Transverse colon (tissue), 4 donors: Measurements from ENCODE around the gene PTPRD. TPM values are rescaled to one million over a fixed set of nuclear protein-coding genes. Genes with fewer than 3 reads are reported as not detected.

Experiments
- DNase-seq: peaks from one replicate; pipeline ENCODE4 v3.0.0-alpha.2; 2019
- H3K27ac ChIP-seq, 4 donors: fragments of 200-600 bp; sonication (generic); 2 replicates each; pipeline ENCODE4 v1.5.1; 2016 to 2018; ENCODE audit warnings: inconsistent platforms in 4 of 4
- H3K27me3 ChIP-seq: fragments of 200-600 bp; sonication (generic); 2 replicates; pipeline ENCODE4 v1.5.1; 2017; ENCODE audit warnings: inconsistent platforms
- H3K36me3 ChIP-seq, 4 donors: fragments of 200-600 bp; sonication (generic); 2 replicates each; pipeline ENCODE4 v1.5.1; 2017 to 2019; ENCODE audit warnings: inconsistent platforms in 4 of 4
- H3K4me1 ChIP-seq, 4 donors: fragments of 200-600 bp; sonication (generic); 2 replicates each; pipeline ENCODE4 v1.5.1; 2017 to 2020; ENCODE audit warnings: inconsistent platforms in 4 of 4
- H3K4me3 ChIP-seq, 4 donors: fragments of 200-600 bp; sonication (generic); 1 replicate in 1 of 4; 2 replicates in 3 of 4; pipeline versions ENCODE4 v1.5.1 to v1.6.1; 2017 to 2019; ENCODE audit warnings: inconsistent platforms in 4 of 4
- H3K9me3 ChIP-seq, 2 donors: fragments of 200-600 bp; sonication (generic); 2 replicates each; pipeline ENCODE4 v1.5.1; 2017 to 2019; ENCODE audit warnings: inconsistent platforms in 2 of 2
- EP300 ChIP-seq: sonication (generic); formaldehyde crosslinking; IDR thresholded peaks from one replicate; pipeline ENCODE4 v1.6.1; 2017; ENCODE audit warnings: antibody characterized with exemption, low read depth
- POLR2A ChIP-seq: fragments of 450-650 bp; IDR thresholded peaks from one replicate; pipeline ENCODE4 v1.6.1; 2016; ENCODE audit warnings: antibody characterized with exemption, mild to moderate bottlenecking, moderate library complexity
- POLR2AphosphoS5 ChIP-seq, 3 donors: sonication (generic); formaldehyde crosslinking; IDR thresholded peaks; one replicate each; pipeline ENCODE4 v1.6.1; 2016; ENCODE audit warnings: antibody characterized with exemption in 3 of 3
- WGBS, 2 donors: methylation state at CpG; one replicate each; pipeline ENCODE4 v1.1.5; 2018; ENCODE audit warnings: low coverage in 1 of 2; 5-methylcytosine and 5-hydroxymethylcytosine counted together
- in situ Hi-C, 4 donors: fragments of 200-750 bp; cut with MboI; loops; one replicate each; pipeline versions ENCODE4 v1.15.0 to v1.15.1; 2017; ENCODE audit warnings: low sequenced_read_pairs in 3 of 4, low pct_ligation_motif_present in 1 of 4, low pct_unique_long_range_greater_than_20kb in 1 of 4
- intact Hi-C: fragments of 100-400 bp; cut with DNase I; formaldehyde crosslinking; loops from one replicate; pipeline ENCODE4 v1.15.1; 2023; ENCODE audit warnings: low total_unique reads
- total RNA-seq, 4 donors: library from RNA; depleted of rRNA; stranded (reverse); fragments of >200 nt; gene quantifications; one replicate each; pipeline ENCODE4 v1.1.0, GENCODE V29; 2016
- TF ChIP-seq, protein P1 (sequence below), 5 experiments: fragments of 200-600 bp in 3 of 5; fragments of 450-650 bp in 2 of 5; sonication (generic) in 3 of 5; IDR thresholded peaks; 1 replicate in 2 of 5; 2 replicates in 3 of 5; pipeline ENCODE4 v1.5.1; 2016 to 2017; ENCODE audit warnings: antibody characterized with exemption in 5 of 5, inconsistent platforms in 3 of 5, mild to moderate bottlenecking in 2 of 5, moderate library complexity in 1 of 5

Gene PTPRD
- total RNA-seq, 4 donors from 2014 or later = 43.0 to 115 (median 79.1) TPM

- 16 to 19% methylated on average over 7 to 8 of the region's 8 CpGs for WGBS, 2 donors
- no peaks in the 10 kb centered on the region for H3K4me1 ChIP-seq
- in situ Hi-C loops (no loop called here), intact Hi-C loops (no loop called here)
- no peak overlapping the region for H3K4me3 ChIP-seq
- DNase-seq = no peak
- TF ChIP-seq POLR2AphosphoS5 (IDR thresholded peaks at IDR 0.05) (no peak), POLR2A (no peak), EP300 (no peak)
- TF ChIP-seq, protein P1, sequence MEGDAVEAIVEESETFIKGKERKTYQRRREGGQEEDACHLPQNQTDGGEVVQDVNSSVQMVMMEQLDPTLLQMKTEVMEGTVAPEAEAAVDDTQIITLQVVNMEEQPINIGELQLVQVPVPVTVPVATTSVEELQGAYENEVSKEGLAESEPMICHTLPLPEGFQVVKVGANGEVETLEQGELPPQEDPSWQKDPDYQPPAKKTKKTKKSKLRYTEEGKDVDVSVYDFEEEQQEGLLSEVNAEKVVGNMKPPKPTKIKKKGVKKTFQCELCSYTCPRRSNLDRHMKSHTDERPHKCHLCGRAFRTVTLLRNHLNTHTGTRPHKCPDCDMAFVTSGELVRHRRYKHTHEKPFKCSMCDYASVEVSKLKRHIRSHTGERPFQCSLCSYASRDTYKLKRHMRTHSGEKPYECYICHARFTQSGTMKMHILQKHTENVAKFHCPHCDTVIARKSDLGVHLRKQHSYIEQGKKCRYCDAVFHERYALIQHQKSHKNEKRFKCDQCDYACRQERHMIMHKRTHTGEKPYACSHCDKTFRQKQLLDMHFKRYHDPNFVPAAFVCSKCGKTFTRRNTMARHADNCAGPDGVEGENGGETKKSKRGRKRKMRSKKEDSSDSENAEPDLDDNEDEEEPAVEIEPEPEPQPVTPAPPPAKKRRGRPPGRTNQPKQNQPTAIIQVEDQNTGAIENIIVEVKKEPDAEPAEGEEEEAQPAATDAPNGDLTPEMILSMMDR (IDR thresholded peaks at IDR 0.05) = no peak
- no peaks in the 10 kb centered on the region for H3K36me3 ChIP-seq
- H3K9me3 ChIP-seq = no peaks in the 10 kb centered on the region
- H3K27me3 ChIP-seq = no peaks in the 10 kb centered on the region
- no peak overlapping the region for H3K27ac ChIP-seq
These were observed 344.0 kb downstream of the PTPRD start for GRCh38 chr9:10268531-10269485.

DNA sequence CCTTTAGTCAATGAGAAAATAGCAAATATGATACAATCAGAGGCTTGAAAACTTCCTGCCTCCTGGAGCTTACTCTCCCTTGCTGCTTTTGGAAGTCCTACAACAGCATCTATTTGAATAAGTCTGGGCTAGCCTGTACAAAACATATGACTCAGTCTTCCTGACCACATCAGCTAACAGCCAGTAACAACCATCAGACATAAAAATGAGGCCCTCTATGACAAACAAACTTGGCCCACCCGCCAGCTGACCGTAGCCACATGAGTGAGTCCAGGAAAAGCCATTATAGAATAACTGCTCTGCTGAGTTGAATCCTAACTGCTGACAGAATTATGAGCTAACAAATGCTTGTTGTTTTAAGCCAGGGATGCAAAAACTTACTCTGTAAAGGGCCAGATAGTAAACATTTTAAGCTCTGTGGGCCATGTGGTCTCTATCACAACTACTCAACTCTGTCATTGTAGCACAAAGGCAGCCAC is 347.6 kb downstream of the PTPRD start:
- no peaks in the 10 kb centered on the region for H3K36me3 ChIP-seq
- H3K9me3 ChIP-seq = no peaks in the 10 kb centered on the region
- DNase-seq = no peak
- in situ Hi-C loops (no loop called here), intact Hi-C loops (no loop called here)
- TF ChIP-seq, protein P1 (IDR thresholded peaks at IDR 0.05) = no peak
- TF ChIP-seq POLR2A (no peak), EP300 (no peak), POLR2AphosphoS5 (IDR thresholded peaks at IDR 0.05) (no peak)
- WGBS, 2 donors = 72 to 83% methylated on average over 2 of the region's 2 CpGs
- H3K27ac ChIP-seq = no peak overlapping the region
- no peaks in the 10 kb centered on the region for H3K4me1 ChIP-seq
- H3K4me3 ChIP-seq = no peak overlapping the region
- H3K27me3 ChIP-seq = no peaks in the 10 kb centered on the region

DNA sequence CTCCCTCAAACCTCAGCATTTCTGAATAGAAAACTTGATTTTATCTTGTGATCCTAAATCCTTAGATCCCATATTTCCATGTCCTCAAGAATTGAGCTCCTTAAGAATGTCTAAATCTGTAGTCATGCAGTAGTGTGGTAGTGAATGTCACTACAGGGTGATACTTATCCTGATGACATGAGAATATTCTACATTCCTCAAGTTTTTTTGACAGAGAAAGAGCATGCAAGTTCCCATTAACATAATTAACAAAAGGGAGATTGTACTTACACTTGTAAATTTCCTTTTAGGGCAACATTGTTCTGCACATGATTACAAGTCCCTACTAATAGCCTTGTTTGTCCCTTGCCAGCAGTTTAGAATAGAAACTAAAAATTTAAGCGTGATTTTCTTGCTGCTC is 352.3 kb downstream of the PTPRD start:
- in situ Hi-C loops (no loop called here), intact Hi-C loops (no loop called here)
- no peak for TF ChIP-seq EP300
- no peak for TF ChIP-seq POLR2AphosphoS5 (IDR thresholded peaks at IDR 0.05)
- TF ChIP-seq, protein P1 (IDR thresholded peaks at IDR 0.05) = no peak
- TF ChIP-seq POLR2A = no peak
- Histone ChIP-seq H3K27me3 (no peaks in the 10 kb centered on the region), H3K4me3 (no peak overlapping the region), H3K9me3 (no peaks in the 10 kb centered on the region), H3K4me1 (no peaks in the 10 kb centered on the region), H3K27ac (no peak overlapping the region), H3K36me3 (no peaks in the 10 kb centered on the region)
- no peak for DNase-seq
- 64 to 67% methylated on average over 1 of the region's 1 CpG for WGBS, 2 donors

GRCh38 chr9:10259668-10260067 is 353.1 kb downstream of the PTPRD start:
- no peaks in the 10 kb centered on the region for H3K9me3 ChIP-seq
- intact Hi-C loops (no loop called here), in situ Hi-C loops (no loop called here)
- TF ChIP-seq, protein P1 (IDR thresholded peaks at IDR 0.05) = no peak
- no peak for TF ChIP-seq POLR2A
- TF ChIP-seq EP300 = no peak
- TF ChIP-seq POLR2AphosphoS5 (IDR thresholded peaks at IDR 0.05) = no peak
- DNase-seq = no peak
- no peaks in the 10 kb centered on the region for H3K27me3 ChIP-seq
- WGBS, 2 donors = 56 to 60% methylated on average over 2 to 4 of the region's 4 CpGs
- H3K36me3 ChIP-seq = no peaks in the 10 kb centered on the region
- H3K27ac ChIP-seq = no peak overlapping the region
- H3K4me3 ChIP-seq = no peak overlapping the region
- no peaks in the 10 kb centered on the region for H3K4me1 ChIP-seq
